GM18861 (cell line): Measurements from ENCODE around the gene SALL4.
"Not testable (repeated sequence)": the region's sequence is repeated elsewhere in the genome, so short reads cannot be mapped to it uniquely, and the experiment has no call there.

Experiments
- ATAC-seq: cut with Tn5 transposase; IDR thresholded peaks from one replicate; pipeline ENCODE4 v1.9.1; 2021; ENCODE audit not compliant: unreplicated experiment

SALL4 gene

DNA sequence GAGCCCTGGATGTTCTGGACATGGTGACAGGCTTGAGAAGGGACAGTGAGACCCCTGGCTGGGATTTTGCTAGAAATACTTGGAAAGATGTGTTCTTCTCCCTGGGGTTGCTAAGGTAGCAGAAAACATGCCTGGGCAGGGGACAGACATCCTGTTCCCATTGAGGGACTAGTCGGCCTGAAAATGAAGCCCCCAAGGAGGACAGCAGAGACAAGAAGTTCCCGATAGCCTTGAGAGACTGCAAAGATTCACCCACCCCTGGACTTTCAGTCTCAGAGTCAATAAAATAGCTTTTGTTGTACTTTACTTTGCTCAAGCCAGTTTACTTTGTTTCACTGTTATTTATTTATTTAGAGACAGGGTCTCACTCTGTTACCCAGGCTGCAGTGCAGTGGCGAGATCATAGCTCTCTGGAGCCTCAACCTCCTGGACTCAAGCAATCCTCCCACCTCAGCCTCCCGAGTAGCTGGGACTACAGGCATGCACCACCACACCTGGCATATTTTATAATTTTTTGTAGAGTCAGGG lies 62.5 kb downstream of the SALL4 start:
- no peak for ATAC-seq

GRCh38 chr20:51738877-51739447 lies 63.4 kb downstream of the SALL4 start:
- no peak for ATAC-seq

DNA sequence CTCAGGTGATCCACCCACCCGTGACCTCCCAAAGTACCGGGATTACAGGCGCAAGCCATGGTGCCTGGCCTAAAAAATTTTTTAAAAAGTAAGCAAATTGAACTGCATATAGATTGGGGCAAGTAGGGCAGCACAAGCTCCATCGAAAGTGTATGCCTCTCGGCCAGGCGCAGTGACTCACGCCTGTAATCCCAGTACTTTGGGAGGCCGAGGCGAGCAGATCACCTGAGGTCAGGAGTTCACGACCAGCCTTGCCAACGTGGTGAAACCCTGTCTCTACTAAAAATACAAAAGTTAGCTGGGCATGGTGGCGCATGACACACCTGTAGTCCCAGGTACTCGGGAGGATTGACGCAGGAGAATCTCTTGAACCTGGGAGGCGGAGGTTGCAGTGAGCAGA lies 64.1 kb downstream of the SALL4 start:
- not testable (repeated sequence) for ATAC-seq

GRCh38 chr20:51736947-51737346 lies 65.4 kb downstream of the SALL4 start:
- ATAC-seq = no peak

DNA sequence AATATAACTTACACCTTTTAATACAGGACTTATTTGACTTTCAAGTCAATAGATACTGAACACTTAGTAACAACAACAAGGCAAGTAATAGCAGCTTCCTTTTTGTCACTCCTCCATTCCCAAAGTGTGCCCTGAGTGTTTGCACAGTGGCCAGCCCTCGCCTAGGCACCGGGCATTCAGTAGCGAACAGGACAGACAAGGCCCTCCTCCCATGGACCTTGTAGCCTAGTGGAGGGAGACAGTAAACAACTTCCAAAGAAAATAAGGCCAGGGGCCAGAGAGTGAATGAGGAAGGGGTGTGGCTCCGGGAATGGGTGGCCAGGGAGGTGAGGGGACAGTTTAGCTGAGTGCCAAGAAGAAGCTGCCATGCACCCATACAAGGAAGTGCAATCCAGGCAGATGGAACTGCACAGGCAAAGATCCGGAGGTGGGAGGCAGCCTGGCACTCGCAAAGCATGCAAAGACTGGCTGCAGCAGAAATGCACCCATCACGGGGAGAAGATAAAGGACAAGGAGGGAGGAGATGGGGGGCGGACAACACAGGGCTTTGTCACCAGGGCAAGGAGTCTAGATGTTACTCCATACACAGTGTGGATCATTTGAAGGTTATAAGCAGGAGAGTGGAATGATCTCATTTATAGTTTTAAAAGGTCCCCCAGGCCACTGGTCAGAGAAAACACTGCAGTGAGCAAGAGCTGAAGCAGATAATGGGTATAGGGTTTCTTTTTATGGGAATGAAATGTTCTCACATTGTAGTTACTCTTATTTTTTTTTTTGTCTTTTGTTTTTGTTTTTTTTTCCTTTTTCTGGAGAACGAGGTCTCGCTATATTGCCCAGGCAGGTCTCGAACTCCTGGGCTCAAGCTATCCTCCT lies 66.4 kb downstream of the SALL4 start:
- ATAC-seq = no peak

DNA sequence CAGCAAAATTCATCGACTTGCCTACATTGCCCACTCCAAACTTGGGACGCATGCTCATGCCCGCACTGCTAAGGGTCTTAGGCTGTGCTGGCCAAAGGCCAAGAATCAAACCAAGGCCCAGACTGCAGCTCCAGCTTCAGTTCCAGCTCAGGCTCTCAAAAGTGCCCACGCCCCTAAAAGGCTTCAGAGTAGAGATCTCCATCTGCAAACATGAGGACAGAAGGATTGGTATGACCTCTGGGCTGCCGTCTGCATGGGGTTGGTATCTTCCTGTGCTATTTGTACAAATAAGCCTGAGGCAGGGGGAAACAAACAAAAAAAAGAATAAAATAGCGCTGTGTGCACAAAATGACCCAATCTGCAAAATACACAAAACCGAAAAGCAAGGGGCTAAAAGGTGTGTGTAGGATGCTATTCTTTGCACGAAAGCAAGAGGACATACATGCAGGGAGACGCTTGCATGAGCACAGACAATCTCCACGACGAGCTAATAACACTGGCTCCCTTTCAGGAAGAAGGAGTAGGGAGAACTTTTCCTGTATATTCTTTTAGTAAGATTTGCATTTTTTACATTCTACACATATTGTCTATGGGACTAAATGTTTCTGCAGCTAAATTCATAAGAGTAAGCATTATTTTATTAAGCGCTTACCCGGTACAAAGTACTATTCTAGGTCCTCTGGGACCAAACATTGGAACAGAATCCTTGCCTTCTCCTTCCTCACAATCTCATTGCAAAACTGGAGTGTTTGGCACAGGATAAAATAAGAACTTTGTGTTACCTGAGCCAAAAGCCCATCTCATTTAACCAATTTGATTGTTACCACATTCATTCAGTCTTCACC lies 67.2 kb downstream of the SALL4 start:
- no peak for ATAC-seq

DNA sequence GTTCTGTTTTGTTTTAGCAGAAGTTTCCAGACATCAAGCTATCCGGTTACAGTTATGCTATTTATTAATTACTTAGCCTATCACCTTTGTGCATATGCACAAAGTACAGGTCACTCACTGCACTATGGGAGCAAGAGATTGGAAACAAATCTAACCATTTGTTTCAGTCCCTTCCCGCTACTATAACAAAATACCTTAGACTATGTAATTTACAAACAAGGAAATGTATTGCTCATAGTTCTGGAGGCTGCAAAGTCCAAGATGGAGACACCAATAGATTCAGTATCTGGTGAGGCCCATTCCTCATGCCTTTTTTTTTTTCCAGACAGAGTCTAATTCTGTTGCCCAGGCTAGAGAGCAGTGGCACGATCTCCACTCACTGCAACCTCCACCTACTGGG lies 69.3 kb downstream of the SALL4 start:
- no peak for ATAC-seq
